ENCODE results near the gene SNRK. TPM values are rescaled to one million over a fixed set of nuclear protein-coding genes. Genes with fewer than 3 reads are reported as not detected.

The SNRK gene
- total RNA-seq, 2 experiments from 2014 or later: 215 to 217 TPM

GRCh38 chr3:43361077-43361476 lies 74.7 kb downstream of the SNRK start:
- ATAC-seq (ENCODE audit: poor library complexity) (no peak), DNase-seq (no peak)
- ChIA-PET CTCF (no interaction called here), POLR2A (no interaction called here)
- TF ChIP-seq CTCF (IDR thresholded peaks at IDR 0.05): no peak
- Mint-ChIP-seq H3K27ac (peak overlapping the region; percentile 30), H3K9me3 (peaks cover 9% of the 10 kb centered on the region), H3K27me3 (no peaks in the 10 kb centered on the region), H3K36me3 (ENCODE audit: low read depth) (peaks cover 2% of the 10 kb centered on the region), H3K4me1 (ENCODE audit: low read depth) (no peaks in the 10 kb centered on the region), H3K4me3 (no peak overlapping the region)
- intact Hi-C loops (cut with DNase I, micrococcal nuclease): no loop called here
- H3K36me3 ChIP-seq (ENCODE audit: insufficient read depth, low read length): no peaks in the 10 kb centered on the region
- no peak overlapping the region for H3K4me3 ChIP-seq (ENCODE audit: low read length)
- no peak overlapping the region for H3K27ac ChIP-seq (ENCODE audit: low read depth in 1 of 2, low read length in 2 of 2)
- no peaks in the 10 kb centered on the region for H3K27me3 ChIP-seq (ENCODE audit: control insufficient read depth in 1 of 2, insufficient read depth in 2 of 2, low read length in 2 of 2)
- no peaks in the 10 kb centered on the region for H3K4me1 ChIP-seq (ENCODE audit: insufficient read depth, low read length)
- H3K9me3 ChIP-seq (ENCODE audit: control insufficient read depth in 1 of 2, insufficient read depth in 1 of 2, low read length in 2 of 2): peaks cover 3 to 20% of the 10 kb centered on the region in 2 experiments

GRCh38 chr3:43362183-43362582 lies 75.8 kb downstream of the SNRK start:
- POLR2A ChIA-PET: no interaction called here
- no peak for TF ChIP-seq CTCF (IDR thresholded peaks at IDR 0.05)
- no peak for DNase-seq
- Histone ChIP-seq H3K27me3 (ENCODE audit: control insufficient read depth in 1 of 2, insufficient read depth in 2 of 2, low read length in 2 of 2) (no peaks in the 10 kb centered on the region), H3K9me3 (ENCODE audit: control insufficient read depth in 1 of 2, insufficient read depth in 1 of 2, low read length in 2 of 2) (peaks cover 0 to 15% of the 10 kb centered on the region in 2 experiments), H3K4me1 (ENCODE audit: insufficient read depth, low read length) (no peaks in the 10 kb centered on the region), H3K4me3 (ENCODE audit: low read length) (no peak overlapping the region), H3K36me3 (ENCODE audit: insufficient read depth, low read length) (no peaks in the 10 kb centered on the region), H3K27ac (ENCODE audit: low read depth in 1 of 2, low read length in 2 of 2) (no peak overlapping the region)
- Mint-ChIP-seq H3K36me3 (ENCODE audit: low read depth) (no peaks in the 10 kb centered on the region), H3K9me3 (peaks cover 8% of the 10 kb centered on the region), H3K4me1 (ENCODE audit: low read depth) (no peaks in the 10 kb centered on the region), H3K27ac (no peak overlapping the region), H3K4me3 (no peak overlapping the region), H3K27me3 (no peaks in the 10 kb centered on the region)
- intact Hi-C loops (cut with DNase I, micrococcal nuclease): no loop called here
- CTCF ChIA-PET: no interaction called here
- no peak for ATAC-seq (ENCODE audit: poor library complexity)

GRCh38 chr3:43362961-43363360 lies 76.6 kb downstream of the SNRK start:
- Histone ChIP-seq H3K4me3 (ENCODE audit: low read length) (no peak overlapping the region), H3K27ac (ENCODE audit: low read depth in 1 of 2, low read length in 2 of 2) (no peak overlapping the region), H3K4me1 (ENCODE audit: insufficient read depth, low read length) (no peaks in the 10 kb centered on the region), H3K27me3 (ENCODE audit: control insufficient read depth in 1 of 2, insufficient read depth in 2 of 2, low read length in 2 of 2) (no peaks in the 10 kb centered on the region), H3K9me3 (ENCODE audit: control insufficient read depth in 1 of 2, insufficient read depth in 1 of 2, low read length in 2 of 2) (peaks cover 0 to 15% of the 10 kb centered on the region in 2 experiments), H3K36me3 (ENCODE audit: insufficient read depth, low read length) (no peaks in the 10 kb centered on the region)
- intact Hi-C loops (cut with DNase I, micrococcal nuclease): no loop called here
- no peak for TF ChIP-seq CTCF (IDR thresholded peaks at IDR 0.05)
- Mint-ChIP-seq H3K27me3 (no peaks in the 10 kb centered on the region), H3K36me3 (ENCODE audit: low read depth) (no peaks in the 10 kb centered on the region), H3K4me3 (no peak overlapping the region), H3K27ac (peak overlapping the region; percentile 61), H3K9me3 (peaks cover 6% of the 10 kb centered on the region), H3K4me1 (ENCODE audit: low read depth) (no peaks in the 10 kb centered on the region)
- ATAC-seq (ENCODE audit: poor library complexity): no peak
- CTCF ChIA-PET: interaction anchor here (0.6 kb wide), 1 partner anchor 90 kb away, joined by 5 read pairs; no protein-coding TSS in a partner anchor
- no peak for DNase-seq
- POLR2A ChIA-PET: no interaction called here

All from CD4-positive, alpha-beta T cell (primary cell).